DMS53 treated with DMSO at 0.1 percent for 48 hours (cell line): ENCODE measurements around the gene WWOX.

Experiments used
- DNase-seq: peaks from one replicate; lab custom pipeline; 2025; ENCODE audit not compliant: unreplicated experiment; lab: John Stamatoyannopoulos, UW

WWOX gene

GRCh38 chr16:78639775-78640174, 540.3 kb downstream of the WWOX start:
- DNase-seq, result no peak

GRCh38 chr16:78640886-78641285, 541.4 kb downstream of the WWOX start:
- no peak for DNase-seq

- no peak for DNase-seq
These were observed 542.0 kb downstream of the WWOX start for GRCh38 chr16:78641433-78641832.

GRCh38 chr16:78642621-78643285, 543.3 kb downstream of the WWOX start:
- DNase-seq, result no peak

- no peak for DNase-seq
These were observed 546.2 kb downstream of the WWOX start for GRCh38 chr16:78645657-78646056.

- no peak for DNase-seq
These were observed 547.6 kb downstream of the WWOX start for GRCh38 chr16:78647019-78647418.

- DNase-seq, result no peak
These were observed 548.0 kb downstream of the WWOX start for GRCh38 chr16:78647491-78647890.

GRCh38 chr16:78648517-78648916, 549.1 kb downstream of the WWOX start:
- no peak for DNase-seq

GRCh38 chr16:78650339-78651074, 551.1 kb downstream of the WWOX start:
- DNase-seq, result no peak

- DNase-seq, result no peak
These were observed 555.5 kb downstream of the WWOX start for GRCh38 chr16:78654929-78655328.

GRCh38 chr16:78655331-78656113, 556.1 kb downstream of the WWOX start:
- no peak for DNase-seq

GRCh38 chr16:78656887-78657286, 557.4 kb downstream of the WWOX start:
- DNase-seq, result no peak

GRCh38 chr16:78659216-78659615, 559.8 kb downstream of the WWOX start:
- no peak for DNase-seq

GRCh38 chr16:78659668-78660217, 560.3 kb downstream of the WWOX start:
- DNase-seq, result no peak

GRCh38 chr16:78660795-78661194, 561.3 kb downstream of the WWOX start:
- DNase-seq, result no peak

GRCh38 chr16:78663690-78664089, 564.2 kb downstream of the WWOX start:
- no peak for DNase-seq

GRCh38 chr16:78664811-78665772, 565.6 kb downstream of the WWOX start:
- no peak for DNase-seq

- no peak for DNase-seq
These were observed 566.9 kb downstream of the WWOX start for GRCh38 chr16:78666318-78666717.

GRCh38 chr16:78667675-78668074, 568.2 kb downstream of the WWOX start:
- no peak for DNase-seq

- DNase-seq, result no peak
These were observed 568.9 kb downstream of the WWOX start for GRCh38 chr16:78668393-78668792.
